ENCODE data around the gene ZC3H13. TPM values are rescaled to one million over a fixed set of nuclear protein-coding genes. Genes with fewer than 3 reads are reported as not detected.

ZC3H13 gene
- total RNA-seq, 1 donor from 2014 or later: 39.6 TPM

- H3K27ac Mint-ChIP-seq (ENCODE audit: unreplicated experiment): no peak overlapping the region
- peaks cover 11% of the 10 kb centered on the region for H3K27me3 Mint-ChIP-seq (ENCODE audit: low read depth)
- no peaks in the 10 kb centered on the region for H3K9me3 Mint-ChIP-seq (ENCODE audit: low read depth)
- H3K4me3 Mint-ChIP-seq (ENCODE audit: unreplicated experiment): no peak overlapping the region
- TF ChIP-seq CTCF (IDR thresholded peaks at IDR 0.05): no peak
- H3K4me1 Mint-ChIP-seq (ENCODE audit: low read depth): no peaks in the 10 kb centered on the region
- DNase-seq (ENCODE audit: low spot score): no peak
- no peaks in the 10 kb centered on the region for H3K36me3 Mint-ChIP-seq (ENCODE audit: low read depth)
Observed at GRCh38 chr13:46086985-46087384, 34.4 kb upstream of the ZC3H13 start.

GRCh38 chr13:46086421-46086922, 33.9 kb upstream of the ZC3H13 start:
- H3K4me3 Mint-ChIP-seq (ENCODE audit: unreplicated experiment): no peak overlapping the region
- H3K36me3 Mint-ChIP-seq (ENCODE audit: low read depth): no peaks in the 10 kb centered on the region
- no peak for TF ChIP-seq CTCF (IDR thresholded peaks at IDR 0.05)
- H3K9me3 Mint-ChIP-seq (ENCODE audit: low read depth): no peaks in the 10 kb centered on the region
- no peak overlapping the region for H3K27ac Mint-ChIP-seq (ENCODE audit: unreplicated experiment)
- H3K27me3 Mint-ChIP-seq (ENCODE audit: low read depth): peaks cover 11% of the 10 kb centered on the region
- no peaks in the 10 kb centered on the region for H3K4me1 Mint-ChIP-seq (ENCODE audit: low read depth)
- peak; percentile 69 for DNase-seq (ENCODE audit: low spot score)

GRCh38 chr13:46085737-46086136, 33.2 kb upstream of the ZC3H13 start:
- peak; percentile 75 for DNase-seq (ENCODE audit: low spot score)
- H3K9me3 Mint-ChIP-seq (ENCODE audit: low read depth): no peaks in the 10 kb centered on the region
- H3K4me3 Mint-ChIP-seq (ENCODE audit: unreplicated experiment): no peak overlapping the region
- no peaks in the 10 kb centered on the region for H3K4me1 Mint-ChIP-seq (ENCODE audit: low read depth)
- TF ChIP-seq CTCF (IDR thresholded peaks at IDR 0.05): no peak
- H3K27ac Mint-ChIP-seq (ENCODE audit: unreplicated experiment): no peak overlapping the region
- peaks cover 7% of the 10 kb centered on the region for H3K27me3 Mint-ChIP-seq (ENCODE audit: low read depth)
- no peaks in the 10 kb centered on the region for H3K36me3 Mint-ChIP-seq (ENCODE audit: low read depth)

GRCh38 chr13:46082324-46082723, 29.8 kb upstream of the ZC3H13 start:
- no peak for DNase-seq (ENCODE audit: low spot score)
- no peak for TF ChIP-seq CTCF (IDR thresholded peaks at IDR 0.05)
- Mint-ChIP-seq H3K4me1 (ENCODE audit: low read depth) (no peaks in the 10 kb centered on the region), H3K27ac (ENCODE audit: unreplicated experiment) (no peak overlapping the region), H3K4me3 (ENCODE audit: unreplicated experiment) (no peak overlapping the region), H3K9me3 (ENCODE audit: low read depth) (peaks cover 3% of the 10 kb centered on the region), H3K27me3 (ENCODE audit: low read depth) (peaks cover 3% of the 10 kb centered on the region), H3K36me3 (ENCODE audit: low read depth) (peaks cover 3% of the 10 kb centered on the region)

GRCh38 chr13:46079770-46080169, 27.2 kb upstream of the ZC3H13 start:
- Mint-ChIP-seq H3K4me3 (ENCODE audit: unreplicated experiment) (no peak overlapping the region), H3K9me3 (ENCODE audit: low read depth) (peaks cover 3% of the 10 kb centered on the region), H3K36me3 (ENCODE audit: low read depth) (peaks cover 5% of the 10 kb centered on the region), H3K4me1 (ENCODE audit: low read depth) (no peaks in the 10 kb centered on the region), H3K27me3 (ENCODE audit: low read depth) (peaks cover 4% of the 10 kb centered on the region), H3K27ac (ENCODE audit: unreplicated experiment) (no peak overlapping the region)
- no peak for TF ChIP-seq CTCF (IDR thresholded peaks at IDR 0.05)
- no peak for DNase-seq (ENCODE audit: low spot score)
